GM20000 (cell line): ENCODE results near the gene JAML.

Source experiments
- DNase-seq: peaks from one replicate; pipeline ENCODE4 v3.0.0; 2012; ENCODE audit warnings: low spot score
- CTCF ChIP-seq: IDR thresholded peaks from 2 replicates; pipeline ENCODE4 v1.5.1; 2012; ENCODE audit warnings: mild to moderate bottlenecking, control low read depth; ENCODE audit errors: extremely low read depth, missing control alignments

Gene JAML

GRCh38 chr11:118164885-118165284 is 59.9 kb downstream of the JAML start:
- no peak for TF ChIP-seq CTCF
- DNase-seq: no peak

GRCh38 chr11:118163494-118163893 is 61.3 kb downstream of the JAML start:
- DNase-seq: no peak
- no peak for TF ChIP-seq CTCF

GRCh38 chr11:118162846-118163245 is 62.0 kb downstream of the JAML start:
- TF ChIP-seq CTCF: no peak

GRCh38 chr11:118161786-118162185 is 63.0 kb downstream of the JAML start:
- no peak for TF ChIP-seq CTCF
- no peak for DNase-seq

More at GRCh38 chr11:118162846-118163245, 62.0 kb downstream of the JAML start:
- DNase-seq: no peak

GRCh38 chr11:118157186-118157895 is 67.5 kb downstream of the JAML start:
- no peak for DNase-seq
- TF ChIP-seq CTCF: no peak

GRCh38 chr11:118156531-118157185 is 68.2 kb downstream of the JAML start:
- no peak for DNase-seq
- no peak for TF ChIP-seq CTCF

- no peak for TF ChIP-seq CTCF
- DNase-seq: no peak
These were observed 68.9 kb downstream of the JAML start for GRCh38 chr11:118155776-118156530.
